Lung microvascular endothelial cell (primary cell): ENCODE data around the gene AMFR. TPM values are rescaled to one million over a fixed set of nuclear protein-coding genes. Genes with fewer than 3 reads are reported as not detected.
A peak's percentile ranks its signal among the peaks of the same experiment; 100 is the strongest.

Source experiments
- DNase-seq, 2 donors: peaks; one replicate each; pipeline versions ENCODE4 v3.0.0 to v3.0.0-alpha.2; 2010; ENCODE audit warnings: low read depth in 2 of 2
- total RNA-seq: library from RNA; depleted of rRNA; stranded (reverse); fragments of >200 nt; gene quantifications from 2 replicates; pipeline ENCODE4 v1.2.1, GENCODE V29; 2014

The AMFR gene
- total RNA-seq, 1 donor from 2014 or later: 401 TPM

DNA sequence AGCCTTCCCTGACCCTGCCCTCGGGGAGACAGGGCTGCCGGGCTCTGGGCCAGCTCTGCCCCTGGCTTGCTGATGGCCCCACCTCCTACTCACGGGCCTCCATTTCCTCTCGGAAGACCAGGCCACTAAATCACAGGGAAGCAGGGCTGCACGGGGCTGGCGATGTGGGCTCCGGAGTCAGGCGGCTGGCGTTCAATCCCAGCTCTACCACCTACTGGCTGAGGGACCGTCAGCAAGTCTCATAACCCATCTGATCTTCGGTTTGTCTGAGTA is 113.4 kb downstream of the AMFR start:
- DNase-seq: peak in 1 of 2 donors; percentile 40

Other genes starting within 250 kb of the AMFR start
- gene GNAO1, start 234.1 kb downstream of the AMFR start, total RNA-seq: not detected in 2 replicates
- gene NUDT21, start 25.8 kb upstream of the AMFR start, total RNA-seq: 57.5 and 65.3 TPM in 2 replicates
- gene OGFOD1, start 26.0 kb upstream of the AMFR start, total RNA-seq: 23.3 and 25.2 TPM in 2 replicates
- gene BBS2, start 94.5 kb upstream of the AMFR start, total RNA-seq: 29.0 and 37.7 TPM in 2 replicates
- gene MT4, start 139.5 kb upstream of the AMFR start, total RNA-seq: not detected in 2 replicates
- not detected in 2 replicates for gene MT3, start 164.0 kb upstream of the AMFR start, total RNA-seq
- gene MT2A, start 183.0 kb upstream of the AMFR start, total RNA-seq: 44.2 and 72.8 TPM in 2 replicates
- 30.2 and 176 TPM in 2 replicates for gene MT1E, start 200.2 kb upstream of the AMFR start, total RNA-seq
- 0.99 and 3.5 TPM in 2 replicates for gene MT1M, start 207.1 kb upstream of the AMFR start, total RNA-seq
- gene MT1A, start 213.1 kb upstream of the AMFR start, total RNA-seq: 0.79 and 2.4 TPM in 2 replicates
- not detected in 2 replicates for gene MT1B, start 226.3 kb upstream of the AMFR start, total RNA-seq
- gene MT1F, start 232.4 kb upstream of the AMFR start, total RNA-seq: 0.20 and 1.3 TPM in 2 replicates
- gene MT1G, start 242.5 kb upstream of the AMFR start, total RNA-seq: not detected in 2 replicates
- gene MT1H, start 244.3 kb upstream of the AMFR start, total RNA-seq: not detected in 2 replicates